Measurements from ENCODE around the gene GPR42.
"Not testable (repeated sequence)": the region's sequence is repeated elsewhere in the genome, so short reads cannot be mapped to it uniquely, and the experiment has no call there.

Gene GPR42

GRCh38 chr19:35347171-35347929, 23.5 kb upstream of the GPR42 start, which contains the start of gene FFAR1:
Gene FFAR1, plus strand, starts transcription at chr19:35347902. Its CDS starts 3,650 bp downstream, at chr19:35351552.
- no peak for DNase-seq

GRCh38 chr19:35347930-35348298, 23.0 kb upstream of the GPR42 start:
- DNase-seq = no peak

GRCh38 chr19:35348911-35349611, 21.8 kb upstream of the GPR42 start:
- peak in 1 of 2 experiments; percentile 3 for DNase-seq

- DNase-seq = no peak
Observed at GRCh38 chr19:35349614-35350521, 21.0 kb upstream of the GPR42 start.

- DNase-seq = no peak
Observed at GRCh38 chr19:35350591-35350990, 20.3 kb upstream of the GPR42 start.

- no peak for DNase-seq
Observed at GRCh38 chr19:35351411-35352176, 19.3 kb upstream of the GPR42 start.

- DNase-seq = no peak
Observed at GRCh38 chr19:35352177-35352447, 18.8 kb upstream of the GPR42 start.

GRCh38 chr19:35352448-35353304, 18.2 kb upstream of the GPR42 start:
- peak; percentile 58 to 62 for DNase-seq

- no peak for DNase-seq
Observed at GRCh38 chr19:35353635-35354034, 17.2 kb upstream of the GPR42 start.

GRCh38 chr19:35354898-35355297, 16.0 kb upstream of the GPR42 start:
- no peak for DNase-seq

- no peak for DNase-seq
Observed at GRCh38 chr19:35355791-35356460, 14.9 kb upstream of the GPR42 start.

- DNase-seq = peak in 1 of 2 experiments; percentile 7
Observed at GRCh38 chr19:35357867-35358573, 12.8 kb upstream of the GPR42 start, which contains the start of gene FFAR3. Gene FFAR3, plus strand, starts transcription at chr19:35358460. Its CDS starts 431 bp downstream, at chr19:35358891.

GRCh38 chr19:35358834-35359233, 12.0 kb upstream of the GPR42 start:
- not testable (repeated sequence) for DNase-seq

GRCh38 chr19:35359395-35359794, 11.5 kb upstream of the GPR42 start:
- DNase-seq = not testable (repeated sequence)

- not testable (repeated sequence) for DNase-seq
Observed at GRCh38 chr19:35360081-35360480, 10.8 kb upstream of the GPR42 start.

- DNase-seq = no peak
Observed at GRCh38 chr19:35360880-35361420, 9.9 kb upstream of the GPR42 start.

- DNase-seq = no peak
Observed at GRCh38 chr19:35362261-35363000, 8.4 kb upstream of the GPR42 start.

- no peak for DNase-seq
Observed at GRCh38 chr19:35363001-35363590, 7.8 kb upstream of the GPR42 start.

Measured in SHP77 (cell line).